HepG2 (cell line): Measurements from ENCODE around the gene INHBA. TPM values are rescaled to one million over a fixed set of nuclear protein-coding genes. Genes with fewer than 3 reads are reported as not detected.

Experiments
- ATAC-seq: fragments of 200-7000 bp; cut with Tn5 transposase; 3 replicates; pipeline ENCODE4 v1.9.1; 2020; ENCODE audit warnings: mild to moderate bottlenecking, moderate library complexity
- BruUV-seq: library from RNA; stranded (reverse); fragments of 400-500 nt; replicated peaks from 2 replicates; lab custom pipeline; 2021; lab: Mats Ljungman, UMichigan
- CTCF ChIA-PET: fragments of 300-600 bp; formaldehyde crosslinking; extraction: SDS; loops from one replicate; lab custom pipeline; 2021; ENCODE audit warnings: low total read pairs, inconsistent platforms, low intra/inter-chr PET ratio; lab: Yijun Ruan, JAX
- POLR2A ChIA-PET: fragments of 350-600 bp; sonication (Branson Sonifier 250); formaldehyde crosslinking; loops from one replicate; lab custom pipeline; 2020; ENCODE audit warnings: antibody characterized with exemption, inconsistent platforms; lab: Yijun Ruan, JAX
- DNase-seq: peaks from one replicate; pipeline ENCODE4 v3.0.0-alpha.2; 2015; ENCODE audit warnings: low spot score
- FAIRE-seq: peaks from 3 replicates; lab custom pipeline; 2011; peaks lifted over from hg19 to GRCh38; lab: Jason Lieb, UNC
- H2AFZ ChIP-seq: one replicate; pipeline ENCODE4 v1.6.1; 2011; ENCODE audit warnings: low read length, inconsistent platforms
- H3K27ac ChIP-seq: fragments of 300-600 bp; 3 replicates; pipeline ENCODE4 v1.8.0; 2011; ENCODE audit warnings: mixed run types, mild to moderate bottlenecking, mixed read lengths, low read length, inconsistent platforms; ENCODE audit not compliant: insufficient read depth; ENCODE audit errors: extremely low read length
- H3K27me3 ChIP-seq, 2 experiments: fragments of 200-600 bp in 1 of 2; 2 replicates in 1 of 2; 3 replicates in 1 of 2; pipeline versions ENCODE4 v1.6.0 to v1.8.0; 2011; ENCODE audit warnings: low read length in 2 of 2, mild to moderate bottlenecking in 2 of 2, moderate library complexity in 2 of 2, inconsistent platforms in 1 of 2; ENCODE audit not compliant: insufficient read depth in 2 of 2, control insufficient read depth in 1 of 2
- H3K36me3 ChIP-seq, 2 experiments: fragments of 200-600 bp in 1 of 2; replicated peaks in 1 of 2; 2 replicates in 1 of 2; 3 replicates in 1 of 2; pipeline versions ENCODE4 v1.5.1 to v1.8.0; 2011; ENCODE audit warnings: low read length in 2 of 2, inconsistent platforms in 1 of 2; ENCODE audit not compliant: insufficient read depth in 2 of 2, control insufficient read depth in 1 of 2
- H3K4me1 ChIP-seq: 2 replicates; pipeline ENCODE4 v1.5.1; 2012; ENCODE audit warnings: low read length, inconsistent platforms; ENCODE audit not compliant: insufficient read depth
- H3K4me2 ChIP-seq: 2 replicates; pipeline ENCODE4 v1.6.0; 2011; ENCODE audit warnings: low read depth, low read length, inconsistent platforms
- H3K4me3 ChIP-seq, 3 experiments: fragments of 200-600 bp in 1 of 3; sonication (generic), shearing (Covaris generic) in 1 of 3; replicated peaks in 1 of 3; 2 replicates each; pipeline ENCODE4 v1.5.1; 2011 to 2016; ENCODE audit warnings: low read length in 3 of 3, inconsistent platforms in 2 of 3, low read depth in 2 of 3, mild to moderate bottlenecking in 2 of 3, control low read depth in 1 of 3, mixed read lengths in 1 of 3; ENCODE audit not compliant: insufficient read depth in 1 of 3
- H3K79me2 ChIP-seq: one replicate; pipeline ENCODE4 v1.6.1; 2011; ENCODE audit warnings: low read length, inconsistent platforms; ENCODE audit not compliant: insufficient read depth
- H3K9ac ChIP-seq: 2 replicates; pipeline ENCODE4 v1.6.0; 2011; ENCODE audit warnings: mild to moderate bottlenecking, low read depth, low read length, inconsistent platforms; ENCODE audit not compliant: insufficient read depth
- H3K9me3 ChIP-seq: 2 replicates; pipeline ENCODE4 v1.5.1; 2012; ENCODE audit warnings: mild to moderate bottlenecking, low read length
- H4K20me1 ChIP-seq: 2 replicates; pipeline ENCODE4 v1.6.0; 2011; ENCODE audit warnings: inconsistent platforms, mild to moderate bottlenecking, low read length, moderate library complexity; ENCODE audit not compliant: insufficient read depth
- CBX5 ChIP-seq: sonication (generic); formaldehyde crosslinking; IDR thresholded peaks from 2 replicates; pipeline ENCODE4 v1.4.0; 2020; ENCODE audit warnings: missing genetic modification reagents, borderline replicate concordance
- CTCF ChIP-seq: sonication (generic); formaldehyde crosslinking; IDR thresholded peaks from 2 replicates; pipeline ENCODE4 v1.5.0; 2020; ENCODE audit warnings: mild to moderate bottlenecking, missing genetic modification reagents, moderate library complexity
- GABPB1 ChIP-seq: IDR thresholded peaks from 2 replicates; pipeline ENCODE4 v1.6.1; 2016; ENCODE audit warnings: mild to moderate bottlenecking, missing genetic modification reagents, moderate library complexity, missing compliant biosample characterization
- GLI4 ChIP-seq: sonication (generic); formaldehyde crosslinking; IDR thresholded peaks from 2 replicates; pipeline ENCODE4 v1.5.1; 2020; ENCODE audit warnings: missing genetic modification reagents, mild to moderate bottlenecking, moderate library complexity, borderline replicate concordance
- HNRNPLL ChIP-seq: fragments of 200-400 bp; formaldehyde crosslinking; IDR thresholded peaks from 2 replicates; pipeline ENCODE4 v1.6.1; 2017; ENCODE audit warnings: mild to moderate bottlenecking, low read depth, low read length; ENCODE audit not compliant: poor library complexity, severe bottlenecking
- SMARCC2 ChIP-seq: fragments of 450-650 bp; IDR thresholded peaks from 2 replicates; pipeline ENCODE4 v1.6.1; 2017; ENCODE audit warnings: antibody characterized with exemption, mild to moderate bottlenecking
- STAT6 ChIP-seq: sonication (generic); formaldehyde crosslinking; IDR thresholded peaks from 2 replicates; pipeline ENCODE4 v1.4.0; 2020; ENCODE audit warnings: missing genetic modification reagents, mild to moderate bottlenecking, borderline replicate concordance
- THAP7 ChIP-seq: sonication (generic); formaldehyde crosslinking; IDR thresholded peaks from 2 replicates; pipeline ENCODE4 v1.8.1; 2023; ENCODE audit warnings: mild to moderate bottlenecking, missing genetic modification reagents
- ZNF10 ChIP-seq: sonication (generic); formaldehyde crosslinking; IDR thresholded peaks from 2 replicates; pipeline ENCODE4 v1.4.0; 2020; ENCODE audit warnings: mild to moderate bottlenecking, low read depth, missing genetic modification reagents, borderline replicate concordance
- ZNF256 ChIP-seq: sonication (generic); formaldehyde crosslinking; conservative IDR thresholded peaks from 2 replicates; pipeline ENCODE4 v1.4.0; 2020; ENCODE audit warnings: missing genetic modification reagents
- ZNF605 ChIP-seq: sonication (generic); formaldehyde crosslinking; IDR thresholded peaks from 2 replicates; pipeline ENCODE4 v1.8.0; 2022; ENCODE audit warnings: mild to moderate bottlenecking, missing genetic modification reagents
- WGBS: methylation state at CpG from one replicate; pipeline ENCODE4 v1.1.6; 2017; ENCODE audit warnings: low lambda C conversion rate; 5-methylcytosine and 5-hydroxymethylcytosine counted together
- in situ Hi-C: cut with HindIII; loops from 2 replicates; pipeline ENCODE4 v1.10.0; 2017; ENCODE audit warnings: low pct_unique_long_range_greater_than_20kb; ENCODE audit not compliant: extremely low pct_ligation_motif_present
- intact Hi-C: fragments of 100-400 bp; cut with micrococcal nuclease; formaldehyde crosslinking; loops from one replicate; pipeline ENCODE4 v1.10.0; 2022; ENCODE audit not compliant: unreplicated experiment
- polyA plus RNA-seq, 8 experiments: library from polyadenylated mRNA; depleted of rRNA in 3 of 8; stranded (reverse) in 7 of 8; unstranded in 1 of 8; fragments of >200 nt; fragmentation: Illumina TruSeq in 4 of 8; extraction: Trizol in 4 of 8; gene quantifications; 2 replicates each; pipeline versions ENCODE4 v1.2.1 to v1.2.3, GENCODE V29; 2011 to 2016; ENCODE audit warnings: low read depth in 4 of 8, missing spikeins in 1 of 8, mixed read lengths in 1 of 8; ENCODE audit not compliant: insufficient read depth in 1 of 8
- total RNA-seq, 5 experiments: library from RNA; depleted of rRNA; stranded (reverse); fragments of >200 nt; fragmentation: Illumina TruSeq; extraction: Trizol; gene quantifications; 2 replicates each; pipeline ENCODE4 v1.2.3, GENCODE V29; 2016; ENCODE audit warnings: low read depth in 1 of 5
- TF ChIP-seq, protein P1 (sequence below): sonication (generic); formaldehyde crosslinking; IDR thresholded peaks from 2 replicates; pipeline ENCODE4 v1.5.1; 2020; ENCODE audit warnings: mild to moderate bottlenecking, missing genetic modification reagents
- TF ChIP-seq, protein P2 (sequence below): sonication (generic); formaldehyde crosslinking; IDR thresholded peaks from 2 replicates; pipeline ENCODE4 v1.4.0; 2020; ENCODE audit warnings: mild to moderate bottlenecking, missing genetic modification reagents

The INHBA gene
- total and polyA plus RNA-seq, 2 of the 13 experiments (the other 11 are each of a cell fraction or from before 2014, with no cell fraction given): not detected

- peak overlapping the region; percentile 85 for H3K4me2 ChIP-seq
- no peak overlapping the region for H3K27ac ChIP-seq
- H3K4me3 ChIP-seq: peak overlapping the region; percentile 55 to 75 (median 67)
- ChIA-PET CTCF (no interaction called here), POLR2A (no interaction called here)
- peaks cover 0 to 7% of the 10 kb centered on the region in 2 experiments; a peak in 3 of 5 replicates for H3K27me3 ChIP-seq
- peak; percentile 99 for ATAC-seq
- in situ Hi-C loops: loop anchor here (10.0 to 25.0 kb wide), 2 partner anchors 1381 to 1468 kb away; no protein-coding TSS in a partner anchor
- peak overlapping the region; percentile 79 for H2AFZ ChIP-seq
- intact Hi-C loops: no loop called here
- no TSS peak for BruUV-seq
- no peaks in the 10 kb centered on the region for H3K9me3 ChIP-seq
- FAIRE-seq: no peak
- WGBS: 1% methylated on average over 20 of the region's 42 CpGs
- no peaks in the 10 kb centered on the region for H3K79me2 ChIP-seq
- H3K4me1 ChIP-seq: peaks cover 17% of the 10 kb centered on the region
- DNase-seq: peak; percentile 55
- H4K20me1 ChIP-seq: no peaks in the 10 kb centered on the region
- no peaks in the 10 kb centered on the region for H3K36me3 ChIP-seq
- H3K9ac ChIP-seq: peak overlapping the region; percentile 39; the same call in 1 of the 2 replicates
- TF ChIP-seq CTCF (CRISPR knock-in tag): peak; percentile 90
- TF ChIP-seq HNRNPLL: peak; percentile 77
- TF ChIP-seq, protein P1, sequence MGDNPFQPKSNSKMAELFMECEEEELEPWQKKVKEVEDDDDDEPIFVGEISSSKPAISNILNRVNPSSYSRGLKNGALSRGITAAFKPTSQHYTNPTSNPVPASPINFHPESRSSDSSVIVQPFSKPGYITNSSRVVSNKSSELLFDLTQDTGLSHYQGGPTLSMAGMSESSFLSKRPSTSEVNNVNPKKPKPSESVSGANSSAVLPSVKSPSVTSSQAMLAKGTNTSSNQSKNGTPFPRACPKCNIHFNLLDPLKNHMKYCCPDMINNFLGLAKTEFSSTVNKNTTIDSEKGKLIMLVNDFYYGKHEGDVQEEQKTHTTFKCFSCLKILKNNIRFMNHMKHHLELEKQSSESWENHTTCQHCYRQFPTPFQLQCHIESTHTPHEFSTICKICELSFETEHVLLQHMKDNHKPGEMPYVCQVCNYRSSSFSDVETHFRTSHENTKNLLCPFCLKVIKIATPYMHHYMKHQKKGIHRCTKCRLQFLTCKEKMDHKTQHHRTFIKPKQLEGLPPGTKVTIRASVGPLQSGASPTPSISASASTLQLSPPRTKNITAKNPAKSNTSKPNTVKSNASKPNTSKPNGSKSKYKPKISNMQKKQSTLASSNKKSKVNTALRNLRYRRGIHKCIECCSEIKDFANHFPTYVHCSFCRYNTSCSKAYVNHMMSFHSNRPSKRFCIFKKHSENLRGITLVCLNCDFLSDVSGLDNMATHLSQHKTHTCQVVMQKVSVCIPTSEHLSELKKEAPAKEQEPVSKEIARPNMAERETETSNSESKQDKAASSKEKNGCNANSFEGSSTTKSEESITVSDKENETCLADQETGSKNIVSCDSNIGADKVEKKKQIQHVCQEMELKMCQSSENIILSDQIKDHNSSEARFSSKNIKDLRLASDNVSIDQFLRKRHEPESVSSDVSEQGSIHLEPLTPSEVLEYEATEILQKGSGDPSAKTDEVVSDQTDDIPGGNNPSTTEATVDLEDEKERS: 0 out of 2 replicates have a peak, but pooled peaks have one; percentile 33
- TF ChIP-seq, protein P2, sequence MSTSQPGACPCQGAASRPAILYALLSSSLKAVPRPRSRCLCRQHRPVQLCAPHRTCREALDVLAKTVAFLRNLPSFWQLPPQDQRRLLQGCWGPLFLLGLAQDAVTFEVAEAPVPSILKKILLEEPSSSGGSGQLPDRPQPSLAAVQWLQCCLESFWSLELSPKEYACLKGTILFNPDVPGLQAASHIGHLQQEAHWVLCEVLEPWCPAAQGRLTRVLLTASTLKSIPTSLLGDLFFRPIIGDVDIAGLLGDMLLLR (CRISPR knock-in tag): 0 out of 2 replicates have a peak, but pooled peaks have one; percentile 36
- no peak for TF ChIP-seq ZNF605 (CRISPR knock-in tag)
- 0 out of 2 replicates have a peak, but pooled peaks have one; percentile 24 for TF ChIP-seq CBX5 (CRISPR knock-in tag)
- TF ChIP-seq GLI4 (CRISPR knock-in tag): no peak
- no peak for TF ChIP-seq ZNF256
- no peak for TF ChIP-seq ZNF10
- no peak for TF ChIP-seq SMARCC2
- no peak for TF ChIP-seq STAT6
- no peak for TF ChIP-seq THAP7
- peak; percentile 60 for TF ChIP-seq GABPB1 (CRISPR knock-in tag)
These were observed 2.4 kb upstream of the INHBA start for GRCh38 chr7:41705109-41705901.
